Left lobe of liver (tissue), 2 donors: ENCODE data around the gene TRIM61. TPM values are rescaled to one million over a fixed set of nuclear protein-coding genes. Genes with fewer than 3 reads are reported as not detected.

Source experiments
- ATAC-seq: fragments of 200-7000 bp; cut with Tn5 transposase; one replicate; pipeline ENCODE4 v1.9.1; 2020; ENCODE audit warnings: mild to moderate bottlenecking, moderate library complexity
- DNase-seq: peaks from one replicate; pipeline ENCODE4 v3.0.0-alpha.2; 2020; ENCODE audit warnings: low spot score
- total RNA-seq: library from RNA; stranded (reverse); gene quantifications from one replicate; pipeline ENCODE4 v1.2.1, GENCODE V29; 2021
- donor health status: DM: no; HTN: no; CAD: no; lungs with moderate emphysema.
- donor health status: DM: no; HTN: yes; CAD: no.

Gene TRIM61
- total RNA-seq, 1 donor from 2014 or later: 0.15 TPM

DNA sequence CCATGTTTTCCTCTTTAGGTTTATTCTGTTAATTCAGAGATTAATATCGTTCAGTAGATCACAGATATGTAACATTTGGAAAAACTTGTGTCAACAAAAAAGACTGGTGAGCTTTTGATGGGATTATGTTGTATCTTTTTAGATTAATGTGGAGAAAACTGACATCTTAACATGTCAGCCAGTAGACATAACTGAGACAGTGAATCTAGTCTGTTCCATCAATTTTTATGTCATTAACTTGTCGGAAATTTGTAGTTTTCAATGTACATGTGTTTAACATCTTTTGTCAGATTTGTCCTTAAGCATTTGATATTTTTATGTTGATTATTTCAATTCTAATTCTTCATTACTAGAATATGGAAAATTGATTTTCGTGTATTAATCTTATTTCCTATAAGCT is 58.5 kb downstream of the TRIM61 start:
- DNase-seq: no peak
- no peak for ATAC-seq

Other genes starting within 250 kb of the TRIM61 start
- not detected for gene SMIM31, start 223.5 kb downstream of the TRIM61 start, total RNA-seq
- gene APELA, start 100.5 kb downstream of the TRIM61 start, total RNA-seq: not detected
- gene TRIM60, start 54.3 kb upstream of the TRIM61 start, total RNA-seq: not detected
- gene TRIM75, start 76.2 kb upstream of the TRIM61 start, total RNA-seq: not detected
- 26.5 TPM for gene TMEM192, start 135.2 kb upstream of the TRIM61 start, total RNA-seq
- 23.0 TPM for gene KLHL2, start 229.9 kb upstream of the TRIM61 start, total RNA-seq